ENCODE measurements around the gene KCNC1. TPM values are rescaled to one million over a fixed set of nuclear protein-coding genes. Genes with fewer than 3 reads are reported as not detected.
A peak's percentile ranks its signal among the peaks of the same experiment; 100 is the strongest.

Gene KCNC1
- 0.64 TPM in 1 of 2 replicates, not detected in the other for total RNA-seq

DNA sequence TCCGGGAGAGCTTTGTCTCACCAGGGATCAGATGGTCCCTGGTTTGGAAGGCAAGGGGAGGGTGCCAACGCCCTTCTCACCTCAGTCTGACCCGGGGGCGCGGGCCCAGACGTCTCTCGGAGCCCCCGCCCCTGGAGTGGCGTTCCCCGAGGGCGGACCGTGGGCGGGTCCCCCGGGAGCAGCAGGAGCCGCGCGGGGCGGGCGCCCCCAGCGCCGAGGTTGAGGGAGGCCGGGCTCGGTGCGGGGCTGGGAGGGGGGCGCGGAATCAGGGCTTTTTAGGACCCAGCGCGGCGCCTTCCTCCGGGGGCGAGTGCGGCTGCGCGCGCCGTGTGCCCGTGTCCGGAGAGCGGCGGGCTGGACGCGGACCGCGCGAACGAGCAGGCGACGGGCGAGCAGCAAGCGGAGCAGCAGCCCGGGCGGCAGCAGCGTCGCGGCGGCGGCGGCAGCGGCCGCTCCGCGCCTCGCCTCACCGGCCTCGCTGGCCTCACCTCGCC is at the start of gene KCNC1:
Gene KCNC1 (plus strand): TSS at position 364 of the 494 bp plus-strand sequence. CDS start 1,222 bp downstream, outside the sequence.
- DNase-seq (ENCODE audit: low read depth), result peak; percentile 30
- TF ChIP-seq CTCF (IDR thresholded peaks at IDR 0.05; ENCODE audit: insufficient read depth, low read depth, low read length), result no peak

DNA sequence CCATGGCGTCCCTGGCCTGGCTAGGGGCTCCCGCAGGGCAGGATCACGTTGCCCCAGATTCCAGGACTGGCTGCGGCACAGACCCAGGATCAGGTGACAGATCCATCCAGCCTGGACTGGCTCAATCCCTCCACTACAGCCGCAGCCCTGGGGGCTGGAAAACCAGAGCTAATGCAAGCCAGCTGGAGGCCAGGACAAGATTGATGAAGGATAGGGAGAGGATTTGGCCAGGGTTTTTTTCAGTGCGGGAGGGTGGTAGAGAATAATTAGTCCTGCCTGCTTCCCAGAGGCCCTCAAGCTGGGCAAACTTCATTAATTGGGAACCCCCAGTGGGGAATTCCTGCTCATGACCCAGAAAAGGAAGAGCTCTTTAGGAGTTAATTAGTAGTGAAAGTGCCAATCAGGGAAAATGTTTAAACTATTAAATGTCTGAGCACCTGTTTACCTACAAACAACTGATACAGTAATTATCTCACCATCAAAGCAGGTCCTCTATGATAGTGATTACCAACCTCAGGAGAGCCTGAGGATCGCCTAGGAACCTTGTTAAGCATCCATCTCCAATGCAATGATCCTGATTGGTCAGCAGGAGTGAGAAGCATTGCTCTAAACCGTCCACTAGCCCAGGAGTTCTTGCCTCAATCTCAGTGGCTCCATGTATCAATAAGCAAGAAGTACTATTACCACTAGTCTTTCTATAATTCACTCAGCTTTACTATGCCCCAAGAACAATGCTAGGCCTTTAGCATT is 48.2 kb upstream of the KCNC1 start:
- TF ChIP-seq CTCF (IDR thresholded peaks at IDR 0.05; ENCODE audit: insufficient read depth, low read depth, low read length), result no peak
- DNase-seq (ENCODE audit: low read depth), result no peak
- no peak overlapping the region for H3K4me3 ChIP-seq (ENCODE audit: low read depth, low read length)

More for the DNA sequence above, at the start of gene KCNC1:
- H3K4me3 ChIP-seq (ENCODE audit: low read depth, low read length), result peak within 1 kb of the TSS; percentile 25

DNA sequence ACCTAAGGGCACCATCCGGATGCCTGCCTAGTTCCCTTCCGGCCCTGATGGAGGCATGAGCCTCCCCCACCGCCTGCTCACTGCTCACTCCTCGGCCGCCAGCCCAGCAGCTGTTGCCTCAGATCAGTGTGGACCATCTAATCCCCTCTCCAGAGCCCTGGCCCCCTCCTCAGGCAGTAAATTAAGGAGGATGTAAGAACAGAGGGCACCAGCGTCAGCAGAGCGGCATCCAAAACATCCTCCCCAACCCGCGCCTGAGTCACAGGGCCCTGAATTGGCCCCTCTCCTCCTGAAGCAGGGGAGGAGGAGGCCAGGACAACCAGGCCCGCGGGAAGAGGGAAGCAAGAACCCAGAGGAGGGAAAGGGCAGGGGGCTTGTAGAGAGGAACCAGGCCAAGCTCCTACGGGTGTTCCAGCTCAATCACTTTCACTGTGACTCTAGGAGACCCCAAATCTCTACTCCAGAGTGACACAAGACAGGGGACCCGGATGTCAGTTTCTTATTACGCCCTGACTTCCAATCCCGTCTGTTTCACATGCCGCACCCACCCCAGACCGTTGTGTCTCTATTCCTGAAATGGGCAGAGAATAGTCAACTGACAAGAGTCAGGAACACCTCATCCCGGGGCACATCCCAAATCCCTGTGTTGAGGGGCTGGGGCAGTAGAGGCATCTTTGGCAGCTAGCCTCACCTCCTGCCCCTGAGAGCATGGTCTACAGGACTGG is 46.5 kb upstream of the KCNC1 start:
- TF ChIP-seq CTCF (IDR thresholded peaks at IDR 0.05; ENCODE audit: insufficient read depth, low read depth, low read length), result no peak
- peak; percentile 22 for DNase-seq (ENCODE audit: low read depth)
- H3K4me3 ChIP-seq (ENCODE audit: low read depth, low read length), result no peak overlapping the region

DNA sequence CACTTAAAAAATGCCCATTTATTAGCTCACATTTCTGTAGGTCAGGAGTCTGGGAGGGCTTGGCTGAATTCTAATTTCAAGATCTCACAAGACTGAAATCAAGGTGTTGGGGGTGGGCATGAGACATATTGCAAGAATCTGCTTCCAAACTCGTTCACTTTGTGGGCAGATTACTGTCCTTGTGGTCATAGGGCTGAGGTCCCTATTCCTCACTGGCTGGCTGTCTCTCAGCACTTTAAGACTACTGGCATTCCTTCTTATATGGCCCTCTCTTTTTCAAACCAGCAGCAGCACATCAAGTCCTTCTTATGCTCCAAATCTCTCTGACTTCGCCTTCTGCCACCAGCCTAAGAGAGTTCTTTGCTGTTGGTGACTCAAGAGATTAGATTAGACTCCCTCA is 43.0 kb upstream of the KCNC1 start:
- no peak overlapping the region for H3K4me3 ChIP-seq (ENCODE audit: low read depth, low read length)
- TF ChIP-seq CTCF (IDR thresholded peaks at IDR 0.05; ENCODE audit: insufficient read depth, low read depth, low read length), result no peak
- DNase-seq (ENCODE audit: low read depth), result no peak

DNA sequence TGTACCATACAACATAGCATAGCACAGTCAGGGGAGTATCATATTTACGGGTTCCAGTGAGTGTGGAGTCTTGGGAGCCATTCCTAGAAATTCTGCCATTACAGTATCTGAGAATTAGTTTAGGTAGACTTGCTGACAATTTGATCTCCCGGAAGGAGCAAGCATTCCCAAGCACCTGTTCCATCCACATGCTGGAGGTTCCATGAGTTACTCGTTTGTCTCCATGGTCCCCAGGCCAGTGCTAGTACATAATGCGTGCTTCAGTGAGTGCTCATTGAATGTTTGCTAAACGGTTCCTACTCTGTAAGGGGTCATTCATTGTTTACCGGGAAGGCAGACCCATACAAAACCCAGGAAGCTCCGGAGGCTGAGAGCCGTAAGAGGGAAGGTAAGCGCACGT is 42.6 kb upstream of the KCNC1 start:
- no peak overlapping the region for H3K4me3 ChIP-seq (ENCODE audit: low read depth, low read length)
- no peak for TF ChIP-seq CTCF (IDR thresholded peaks at IDR 0.05; ENCODE audit: insufficient read depth, low read depth, low read length)
- DNase-seq (ENCODE audit: low read depth), result no peak

DNA sequence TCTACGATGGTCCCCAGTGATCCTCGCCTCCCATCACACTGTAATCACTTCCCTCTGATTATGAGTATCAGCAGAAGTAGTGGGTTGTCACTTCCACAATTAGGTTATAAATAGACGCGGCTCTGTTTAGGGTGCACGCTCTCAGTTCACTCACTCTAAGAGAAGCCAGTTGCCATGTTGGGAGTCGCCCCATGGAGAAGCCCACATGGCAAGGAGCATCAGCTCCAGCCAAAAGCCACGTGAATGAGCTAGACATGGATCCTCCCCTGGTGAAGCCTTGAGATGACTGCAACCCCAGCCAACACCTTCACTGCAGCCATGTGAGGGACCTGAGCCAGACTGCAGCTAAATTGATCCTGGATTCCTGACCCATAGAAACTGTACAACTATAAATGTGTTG is 41.6 kb upstream of the KCNC1 start:
- no peak for DNase-seq (ENCODE audit: low read depth)
- H3K4me3 ChIP-seq (ENCODE audit: low read depth, low read length), result no peak overlapping the region
- no peak for TF ChIP-seq CTCF (IDR thresholded peaks at IDR 0.05; ENCODE audit: insufficient read depth, low read depth, low read length)
